T-helper 9 cell (primary cell): Measurements from ENCODE around the gene PPM1A.

ENCODE experiments used
- DNase-seq: peaks from one replicate; pipeline ENCODE4 v3.0.0-alpha.2; 2020

PPM1A gene

DNA sequence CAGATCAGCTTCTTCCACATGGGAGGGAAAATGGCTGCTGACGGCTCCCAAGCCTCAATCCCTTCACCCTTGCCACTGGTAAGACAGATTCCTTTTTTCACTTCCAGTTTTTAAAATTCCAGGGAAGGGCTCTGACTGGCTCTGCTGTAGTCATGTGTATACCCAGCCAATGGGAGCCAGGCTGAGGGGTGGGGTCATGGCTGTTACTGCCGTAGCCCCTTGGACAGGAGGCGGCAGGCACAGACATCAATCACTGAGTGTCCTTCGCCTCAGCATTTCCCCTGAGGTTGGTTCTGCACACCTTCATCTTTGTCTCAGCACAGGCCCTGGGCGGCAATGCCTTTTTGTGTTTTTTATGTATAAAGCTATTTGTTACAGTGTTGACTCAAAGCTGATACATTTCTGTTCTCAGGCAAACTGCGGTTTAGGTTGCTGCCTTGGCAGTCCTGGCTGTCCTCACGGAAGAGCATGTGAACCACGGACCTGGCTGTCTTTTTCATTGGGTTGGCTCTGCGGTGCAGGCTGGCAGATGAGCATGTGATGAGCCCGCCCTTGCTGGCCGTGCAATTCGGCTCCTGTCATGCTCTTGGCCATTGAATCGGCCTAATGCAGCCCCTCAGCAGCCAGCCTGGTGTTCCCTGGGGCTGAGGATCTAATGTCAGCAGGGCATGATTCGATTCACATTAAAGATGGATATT, 74.3 kb downstream of the PPM1A start:
- no peak for DNase-seq

DNA sequence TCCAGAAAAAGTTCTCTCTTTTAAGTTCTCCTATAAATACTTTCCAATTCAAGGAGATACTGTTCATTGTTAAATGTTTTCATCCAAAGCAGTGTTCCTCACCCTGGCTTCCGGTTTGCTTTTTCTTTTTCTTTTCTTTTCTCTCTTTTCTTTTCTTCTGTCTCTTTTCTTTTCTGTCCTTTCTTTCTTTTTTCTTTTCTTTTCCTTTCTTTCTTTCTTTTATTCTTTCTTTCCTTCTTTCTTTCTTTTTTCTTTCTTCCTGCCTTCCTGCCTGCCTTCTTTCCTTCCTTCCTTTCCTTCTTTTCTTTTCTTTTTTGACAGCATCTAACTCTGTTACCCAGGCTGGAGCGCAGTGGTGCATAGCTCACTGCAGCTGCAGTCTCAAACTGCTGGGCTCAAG, 75.8 kb downstream of the PPM1A start:
- no peak for DNase-seq

DNA sequence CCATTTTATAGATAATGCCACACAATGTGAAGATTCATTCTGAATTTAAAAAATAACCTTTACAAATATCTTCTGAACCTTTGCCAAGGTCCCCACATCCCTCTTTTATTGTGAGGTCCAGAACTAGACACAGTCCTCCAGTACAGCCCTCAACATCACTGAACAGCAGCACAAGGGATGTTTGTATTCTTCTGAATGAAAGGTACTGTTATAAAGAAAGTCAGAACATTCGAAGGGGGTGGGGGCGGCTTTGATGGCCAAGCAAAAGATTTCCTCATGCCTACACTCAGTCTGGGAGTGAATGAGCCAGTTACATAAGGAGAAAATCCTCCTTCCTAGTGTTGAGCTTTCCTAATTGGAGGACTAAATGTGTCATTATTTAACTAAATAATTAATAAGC, 77.3 kb downstream of the PPM1A start:
- no peak for DNase-seq

DNA sequence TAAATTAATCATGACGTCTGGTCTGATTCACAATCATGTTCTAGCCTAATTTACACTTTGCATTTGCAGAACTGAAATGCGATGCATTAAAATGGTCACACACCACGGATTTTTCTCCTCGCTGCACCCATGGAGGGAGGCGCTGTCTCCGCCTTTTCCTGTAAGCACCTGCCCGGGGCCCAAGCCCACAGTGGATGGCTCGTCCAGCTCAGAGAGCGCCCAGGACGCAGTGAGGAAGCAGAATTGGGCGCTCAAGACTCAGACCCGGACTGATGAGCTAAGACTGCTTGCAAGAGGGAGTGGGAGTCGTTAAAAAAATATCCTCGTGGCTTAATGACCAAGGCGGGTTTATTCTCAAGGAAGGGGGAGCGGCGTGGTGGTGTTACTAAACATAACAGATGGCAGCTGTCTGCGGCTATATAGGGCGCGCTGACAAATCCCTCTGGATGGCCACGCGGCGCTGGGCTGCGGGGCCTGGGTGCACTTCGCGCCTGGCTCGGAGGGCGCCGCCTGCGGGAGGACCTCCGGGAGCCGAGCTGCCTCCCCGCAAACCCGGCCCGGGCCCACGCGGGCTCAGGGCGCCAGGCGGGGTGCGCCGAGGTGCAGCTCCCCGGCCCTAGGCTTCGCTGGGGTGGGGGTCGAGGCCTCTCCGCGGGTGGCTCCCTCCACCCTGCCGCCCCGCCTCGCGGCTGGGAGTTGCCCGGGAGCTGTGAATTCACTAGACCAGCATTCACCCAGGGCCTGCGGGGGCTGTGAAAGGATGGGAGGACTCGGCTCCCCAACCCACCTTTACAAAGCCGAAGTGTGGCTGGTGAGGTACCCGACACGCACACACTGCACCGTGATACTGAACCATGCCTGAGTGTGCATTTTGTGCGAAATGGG, 78.7 kb downstream of the PPM1A start:
- peak; percentile 2 for DNase-seq

DNA sequence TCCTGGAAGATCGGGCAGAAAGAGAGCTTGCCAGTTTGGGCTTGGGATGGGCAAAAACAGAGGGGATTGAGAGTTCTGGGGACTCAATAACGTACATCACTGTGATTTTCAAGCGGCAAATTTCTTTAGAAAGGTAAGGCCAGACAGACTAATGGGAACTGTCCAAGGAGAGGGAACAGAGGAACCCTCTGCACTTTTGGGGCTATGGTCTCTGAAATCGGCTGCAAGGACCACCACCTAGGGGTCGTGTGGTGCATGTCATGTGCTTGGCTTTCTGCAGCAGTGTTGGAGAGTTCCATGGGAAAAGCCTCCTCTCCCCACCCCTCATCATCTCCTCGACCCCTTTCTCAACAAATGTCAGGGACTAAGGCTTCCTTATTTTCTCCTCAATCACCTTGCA, 79.6 kb downstream of the PPM1A start:
- no peak for DNase-seq

DNA sequence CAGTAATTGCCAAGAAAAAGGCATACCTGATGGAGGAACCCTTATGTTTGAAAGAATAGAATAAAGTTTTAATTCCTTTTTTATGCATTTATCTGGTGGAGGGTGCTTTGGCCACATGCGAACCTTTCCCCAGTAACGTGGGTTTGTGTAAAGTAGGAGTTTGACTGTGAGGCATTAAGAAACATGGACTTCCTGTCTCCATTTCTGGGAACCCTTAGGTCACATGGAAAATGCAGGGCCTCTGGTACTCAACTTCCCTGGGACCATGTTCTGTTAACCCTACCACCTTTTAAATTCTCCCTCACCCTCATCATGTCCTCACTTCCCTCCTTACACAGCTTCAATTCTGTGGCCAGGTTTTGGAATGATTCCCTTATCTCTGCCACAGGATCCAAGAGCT, 80.3 kb downstream of the PPM1A start:
- no peak for DNase-seq

- DNase-seq = peak; percentile 68
Measured at GRCh38 chr14:60331201-60332045, 82.4 kb downstream of the PPM1A start.

DNA sequence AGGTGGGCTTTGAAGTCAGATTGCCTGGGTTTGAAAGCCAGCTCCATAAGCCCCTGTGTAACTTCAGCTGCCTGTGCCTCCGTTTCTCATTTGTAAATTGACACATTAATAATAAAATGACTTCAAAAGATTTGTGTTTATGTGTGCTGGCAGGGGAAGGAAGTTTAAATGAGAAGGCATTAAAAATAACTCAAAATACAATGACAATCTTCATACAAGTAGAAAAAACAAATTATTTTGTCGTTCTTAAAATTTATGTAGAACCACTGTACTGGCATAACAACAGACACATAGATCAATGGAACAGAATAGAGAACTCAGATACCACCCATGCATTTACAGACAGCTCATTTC, 83.0 kb downstream of the PPM1A start:
- no peak for DNase-seq

- DNase-seq = no peak
Measured at GRCh38 chr14:60332869-60333268, 83.8 kb downstream of the PPM1A start.

DNA sequence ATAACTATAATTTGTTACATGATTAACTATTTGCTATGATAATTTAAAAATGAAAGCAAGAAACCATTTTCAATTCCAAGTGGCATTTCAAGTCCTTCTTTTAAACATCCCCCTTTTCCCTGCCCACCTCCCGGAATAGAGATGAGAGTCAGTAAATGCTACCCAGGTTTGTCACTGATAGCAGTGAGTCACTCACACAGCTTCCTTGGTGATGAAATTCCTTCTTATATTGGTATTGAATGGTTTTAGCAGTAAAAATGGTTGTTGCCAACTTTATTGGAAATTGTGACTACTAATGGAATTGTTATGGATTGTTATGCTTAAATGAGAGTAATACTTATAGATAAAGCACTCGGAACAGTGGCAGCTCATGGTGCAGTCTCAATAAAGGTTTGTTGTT, 90.5 kb downstream of the PPM1A start:
- DNase-seq = no peak

- DNase-seq = no peak
Measured at GRCh38 chr14:60343571-60344071, 94.6 kb downstream of the PPM1A start.

GRCh38 chr14:60344751-60345150, 95.7 kb downstream of the PPM1A start:
- DNase-seq = no peak

DNA sequence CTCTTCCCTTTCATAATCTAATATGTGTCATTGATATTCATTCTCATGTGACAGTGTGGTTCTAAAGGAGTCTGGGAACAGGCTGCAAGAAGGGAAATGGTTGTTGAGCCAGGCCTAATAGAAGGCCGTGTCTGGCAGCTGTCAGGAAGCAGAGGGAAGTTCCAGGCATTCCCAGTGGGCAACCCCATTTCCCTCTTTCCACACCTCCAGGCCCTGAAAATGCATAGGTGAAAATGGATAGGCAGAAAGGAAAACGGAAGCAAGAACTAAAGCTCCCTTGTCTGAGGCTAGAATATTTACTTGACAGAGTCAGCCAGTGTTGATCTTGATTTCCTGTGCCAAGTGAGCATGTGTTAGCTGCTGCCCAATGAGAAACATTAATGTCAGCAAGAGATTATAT, 97.7 kb downstream of the PPM1A start:
- no peak for DNase-seq

- no peak for DNase-seq
Measured at GRCh38 chr14:60348211-60348610, 99.2 kb downstream of the PPM1A start.
